Erythroblast (primary cell): ENCODE measurements around the gene PAM.

Experiments
- GATA1 ChIP-seq: IDR thresholded peaks from 2 replicates; pipeline ENCODE4 v1.6.1; 2011; ENCODE audit warnings: low read depth, mild to moderate bottlenecking, control low read depth, low read length, moderate library complexity
- POLR2A ChIP-seq: IDR thresholded peaks from 2 replicates; pipeline ENCODE4 v1.6.1; 2011; ENCODE audit warnings: mild to moderate bottlenecking, low read length

DNA sequence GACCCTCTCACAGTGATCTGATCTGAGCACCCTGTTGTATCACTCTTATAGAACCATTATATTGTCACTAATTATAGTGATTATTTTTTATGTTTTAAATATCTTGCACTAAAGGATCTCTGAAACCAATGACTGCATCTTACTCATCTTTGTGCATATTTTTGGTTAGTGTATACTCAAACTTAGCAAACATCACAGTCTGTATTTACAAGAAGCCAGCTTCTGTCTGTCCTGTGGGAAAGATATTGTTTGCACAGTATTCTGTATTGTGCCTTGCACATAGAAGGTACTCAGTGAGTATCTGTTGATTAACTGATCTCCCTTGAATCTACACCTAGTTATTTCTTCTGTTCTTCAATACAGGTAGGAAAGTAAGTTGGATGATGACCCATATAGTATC is 131.5 kb downstream of the PAM start:
- TF ChIP-seq POLR2A (no peak), GATA1 (no peak)
